B cell (primary cell): ENCODE data around the gene STEAP2. TPM values are rescaled to one million over a fixed set of nuclear protein-coding genes. Genes with fewer than 3 reads are reported as not detected.

Experiments
- ATAC-seq: fragments of 200-7000 bp; cut with Tn5 transposase; one replicate; pipeline ENCODE4 v1.10.0; 2021; ENCODE audit warnings: low read depth, mild to moderate bottlenecking, moderate number of reproducible peaks, moderate library complexity
- CTCF ChIA-PET: fragments of 350-600 bp; sonication (Branson Sonifier 250); formaldehyde crosslinking; loops from one replicate; lab custom pipeline; 2021; ENCODE audit warnings: antibody characterized with exemption, inconsistent platforms; lab: Charles Lee
- POLR2A ChIA-PET: fragments of 350-600 bp; sonication (Branson Sonifier 250); formaldehyde crosslinking; loops from one replicate; lab custom pipeline; 2021; ENCODE audit warnings: antibody characterized with exemption; lab: Charles Lee
- DNase-seq: peaks from one replicate; pipeline ENCODE4 v3.0.0; 2013
- H2AFZ ChIP-seq: 2 replicates; pipeline ENCODE4 v1.6.1; 2012; ENCODE audit warnings: mild to moderate bottlenecking, low read depth, low read length; ENCODE audit not compliant: insufficient read depth, poor library complexity, severe bottlenecking
- H3K27ac ChIP-seq, 2 donors: 1 replicate in 1 of 2; 2 replicates in 1 of 2; pipeline ENCODE4 v1.5.1; 2012 to 2013; ENCODE audit warnings: low read length in 2 of 2, mild to moderate bottlenecking in 2 of 2, moderate library complexity in 1 of 2
- H3K27me3 ChIP-seq, 4 experiments: fragments of 200-600 bp in 1 of 4; sonication (generic) in 1 of 4; replicated peaks in 1 of 4; 1 replicate in 2 of 4; 2 replicates in 2 of 4; pipeline versions ENCODE4 v1.6.1 to v1.7.0; 2013 to 2016; ENCODE audit warnings: low read length in 3 of 4, mild to moderate bottlenecking in 2 of 4, mixed read lengths in 1 of 4, moderate library complexity in 1 of 4; ENCODE audit not compliant: insufficient read depth in 4 of 4, control insufficient read depth in 3 of 4; ENCODE audit errors: control extremely low read depth in 1 of 4
- H3K36me3 ChIP-seq, 2 experiments: replicated peaks in 1 of 2; 1 replicate in 1 of 2; 2 replicates in 1 of 2; pipeline versions ENCODE4 v1.6.1 to v1.7.1; 2013; ENCODE audit warnings: low read length in 1 of 2; ENCODE audit not compliant: insufficient read depth in 2 of 2, control insufficient read depth in 1 of 2; ENCODE audit errors: control extremely low read depth in 1 of 2, extremely low read depth in 1 of 2
- H3K4me1 ChIP-seq, 2 donors: fragments of 200-600 bp in 1 of 2; sonication (generic) in 1 of 2; 1 replicate in 1 of 2; 2 replicates in 1 of 2; pipeline versions ENCODE4 v1.5.1 to v1.6.1; 2013 to 2017; ENCODE audit warnings: low read length in 2 of 2; ENCODE audit not compliant: control insufficient read depth in 2 of 2, insufficient read depth in 2 of 2
- H3K4me2 ChIP-seq: replicated peaks from 2 replicates; pipeline ENCODE3; 2012; ENCODE audit warnings: mild to moderate bottlenecking, low read depth, low read length; ENCODE audit not compliant: poor library complexity, severe bottlenecking
- H3K4me3 ChIP-seq, 5 experiments: fragments of 200-600 bp in 1 of 5; sonication (generic) in 1 of 5; 1 replicate in 3 of 5; 2 replicates in 2 of 5; pipeline versions ENCODE4 v1.5.1 to v1.7.0; 2011 to 2016; ENCODE audit warnings: low read length in 4 of 5, mild to moderate bottlenecking in 4 of 5, low read depth in 2 of 5, control low read depth in 1 of 5, moderate library complexity in 1 of 5; ENCODE audit not compliant: insufficient read depth in 1 of 5; ENCODE audit errors: control extremely low read depth in 1 of 5, extremely low read depth in 1 of 5
- H3K79me2 ChIP-seq: fragments of 200-600 bp; sonication (generic); one replicate; pipeline ENCODE4 v1.6.0; 2016; ENCODE audit warnings: low read length; ENCODE audit not compliant: control insufficient read depth, insufficient read depth
- H3K9ac ChIP-seq: fragments of 200-600 bp; sonication (generic); 2 replicates; pipeline ENCODE4 v1.6.1; 2017; ENCODE audit warnings: mild to moderate bottlenecking, low read length, moderate library complexity
- H3K9me3 ChIP-seq, 3 donors: one replicate each; pipeline versions ENCODE4 v1.6.1 to v1.7.1; 2013; ENCODE audit warnings: low read length in 2 of 3; ENCODE audit not compliant: control insufficient read depth in 2 of 3, insufficient read depth in 1 of 3; ENCODE audit errors: control extremely low read depth in 1 of 3
- H4K20me1 ChIP-seq: 2 replicates; pipeline ENCODE4 v1.6.0; 2012; ENCODE audit warnings: mild to moderate bottlenecking, low read length; ENCODE audit not compliant: insufficient read depth, control insufficient read depth, poor library complexity, severe bottlenecking
- H3K27ac Mint-ChIP-seq: one replicate; pipeline ENCODE4 v1.8.0; 2021; ENCODE audit warnings: mixed read lengths
- H3K27me3 Mint-ChIP-seq: one replicate; pipeline ENCODE4 v1.8.0; 2021; ENCODE audit warnings: mixed read lengths
- H3K4me1 Mint-ChIP-seq: one replicate; pipeline ENCODE4 v1.8.0; 2021; ENCODE audit warnings: mixed read lengths
- H3K4me3 Mint-ChIP-seq: one replicate; pipeline ENCODE4 v1.8.0; 2021; ENCODE audit warnings: mixed read lengths
- H3K9me3 Mint-ChIP-seq: one replicate; pipeline ENCODE4 v1.8.0; 2022; ENCODE audit warnings: mixed read lengths; ENCODE audit not compliant: insufficient read depth
- CTCF ChIP-seq: fragments of 200-600 bp; IDR thresholded peaks from one replicate; pipeline ENCODE4 v1.8.0; 2022; ENCODE audit warnings: antibody characterized with exemption, mild to moderate bottlenecking
- EZH2 ChIP-seq: IDR thresholded peaks from 2 replicates; pipeline ENCODE4 v1.6.1; 2012; ENCODE audit warnings: borderline replicate concordance, low read depth, mild to moderate bottlenecking, moderate library complexity, low read length; ENCODE audit not compliant: insufficient read depth, poor library complexity, severe bottlenecking
- WGBS: methylation state at CpG from one replicate; pipeline ENCODE4 v1.1.5; 2013; ENCODE audit warnings: missing lambda C conversion rate; ENCODE audit not compliant: insufficient coverage; 5-methylcytosine and 5-hydroxymethylcytosine counted together
- intact Hi-C: fragments of 100-400 bp; cut with micrococcal nuclease; formaldehyde crosslinking; loops from one replicate; pipeline ENCODE4 v1.10.0; 2022
- polyA plus RNA-seq: library from polyadenylated mRNA; depleted of rRNA; stranded (reverse); fragments of >200 nt; gene quantifications from 2 replicates; pipeline ENCODE4 v1.2.3, GENCODE V29; 2012
- total RNA-seq, 2 donors: library from RNA; stranded (reverse); fragments of 120-200 nt in 1 of 2; gene quantifications; 1 replicate in 1 of 2; 2 replicates in 1 of 2; pipeline versions ENCODE4 v1.2.3 to v1.2.4, GENCODE V29; 2013 to 2022

Gene STEAP2
- total and polyA plus RNA-seq, 2 donors (not counting 1 experiment from before 2014, with no cell fraction given) = not detected

GRCh38 chr7:90222390-90222789, 10.8 kb downstream of the STEAP2 start:
- Histone ChIP-seq H3K4me1 (no peaks in the 10 kb centered on the region), H3K36me3 (no peaks in the 10 kb centered on the region), H3K27me3 (peaks cover 0 to 3% (median 1%) of the 10 kb centered on the region in 4 experiments), H3K9me3 (no peaks in the 10 kb centered on the region), H3K79me2 (no peaks in the 10 kb centered on the region), H3K4me2 (no peak overlapping the region), H2AFZ (no peak overlapping the region), H3K9ac (no peak overlapping the region), H3K27ac (no peak overlapping the region), H3K4me3 (no peak overlapping the region), H4K20me1 (no peaks in the 10 kb centered on the region)
- ChIA-PET CTCF (no interaction called here), POLR2A (no interaction called here)
- no peak overlapping the region for H3K27ac Mint-ChIP-seq
- no peaks in the 10 kb centered on the region for H3K4me1 Mint-ChIP-seq
- no peak for DNase-seq
- ATAC-seq = no peak
- intact Hi-C loops = no loop called here
- no peak overlapping the region for H3K4me3 Mint-ChIP-seq
- no peak for TF ChIP-seq CTCF
- TF ChIP-seq EZH2 = no peak
- H3K9me3 Mint-ChIP-seq = no peaks in the 10 kb centered on the region
- H3K27me3 Mint-ChIP-seq = peaks cover 21% of the 10 kb centered on the region

GRCh38 chr7:90222811-90223725, 11.5 kb downstream of the STEAP2 start:
- no peak overlapping the region for H2AFZ ChIP-seq
- no peak overlapping the region for H3K9ac ChIP-seq
- Mint-ChIP-seq H3K4me1 (no peaks in the 10 kb centered on the region), H3K27ac (no peak overlapping the region), H3K4me3 (no peak overlapping the region), H3K27me3 (peaks cover 18% of the 10 kb centered on the region), H3K9me3 (no peaks in the 10 kb centered on the region)
- intact Hi-C loops = no loop called here
- no peak overlapping the region for H3K4me3 ChIP-seq
- H3K27me3 ChIP-seq = peaks cover 0 to 2% (median 0%) of the 10 kb centered on the region in 4 experiments
- WGBS = 100% methylated on average over 1 of the region's 5 CpGs
- H3K27ac ChIP-seq = no peak overlapping the region
- no peak for DNase-seq
- POLR2A ChIA-PET = no interaction called here
- H3K4me1 ChIP-seq = no peaks in the 10 kb centered on the region
- CTCF ChIA-PET = no interaction called here
- no peaks in the 10 kb centered on the region for H3K9me3 ChIP-seq
- no peaks in the 10 kb centered on the region for H4K20me1 ChIP-seq
- no peak for ATAC-seq
- no peaks in the 10 kb centered on the region for H3K79me2 ChIP-seq
- no peaks in the 10 kb centered on the region for H3K36me3 ChIP-seq
- no peak for TF ChIP-seq EZH2
- no peak for TF ChIP-seq CTCF
- no peak overlapping the region for H3K4me2 ChIP-seq
